ENCODE results near the gene COLEC12. TPM values are rescaled to one million over a fixed set of nuclear protein-coding genes. Genes with fewer than 3 reads are reported as not detected.

The COLEC12 gene
- polyA plus RNA-seq, 1 donor, result 19.1 TPM

GRCh38 chr18:390741-391478, 109.6 kb downstream of the COLEC12 start:
- Histone ChIP-seq H3K27me3 (ENCODE audit: control insufficient read depth, insufficient read depth, low read length) (no peaks in the 10 kb centered on the region), H3K27ac (ENCODE audit: low read length) (no peak overlapping the region), H3K4me1 (ENCODE audit: control insufficient read depth, insufficient read depth, low read length) (peaks cover 4% of the 10 kb centered on the region), H3K36me3 (ENCODE audit: control insufficient read depth, insufficient read depth, low read length) (no peaks in the 10 kb centered on the region), H3K9me3 (ENCODE audit: control insufficient read depth, low read depth, low read length) (no peaks in the 10 kb centered on the region), H3K4me3 (ENCODE audit: low read length) (no peak overlapping the region)
- no peak for DNase-seq
- WGBS (ENCODE audit: insufficient coverage, low lambda C conversion rate), result 100% methylated on average over 1 of the region's 13 CpGs

- Histone ChIP-seq H3K36me3 (ENCODE audit: control insufficient read depth, insufficient read depth, low read length) (no peaks in the 10 kb centered on the region), H3K4me3 (ENCODE audit: low read length) (no peak overlapping the region), H3K27me3 (ENCODE audit: control insufficient read depth, insufficient read depth, low read length) (no peaks in the 10 kb centered on the region), H3K9me3 (ENCODE audit: control insufficient read depth, low read depth, low read length) (no peaks in the 10 kb centered on the region), H3K27ac (ENCODE audit: low read length) (no peak overlapping the region), H3K4me1 (ENCODE audit: control insufficient read depth, insufficient read depth, low read length) (peaks cover 4% of the 10 kb centered on the region)
- no peak for DNase-seq
- WGBS (ENCODE audit: insufficient coverage, low lambda C conversion rate), result no CpG with 5 or more reads among the region's 7 CpGs
These were observed 110.7 kb downstream of the COLEC12 start for GRCh38 chr18:389658-390357.

- no peak for DNase-seq
- Histone ChIP-seq H3K4me3 (ENCODE audit: low read length) (no peak overlapping the region), H3K27ac (ENCODE audit: low read length) (no peak overlapping the region), H3K4me1 (ENCODE audit: control insufficient read depth, insufficient read depth, low read length) (peaks cover 4% of the 10 kb centered on the region), H3K27me3 (ENCODE audit: control insufficient read depth, insufficient read depth, low read length) (no peaks in the 10 kb centered on the region), H3K36me3 (ENCODE audit: control insufficient read depth, insufficient read depth, low read length) (no peaks in the 10 kb centered on the region), H3K9me3 (ENCODE audit: control insufficient read depth, low read depth, low read length) (no peaks in the 10 kb centered on the region)
- no CpG with 5 or more reads among the region's 5 CpGs for WGBS (ENCODE audit: insufficient coverage, low lambda C conversion rate)
These were observed 112.3 kb downstream of the COLEC12 start for GRCh38 chr18:388200-388599.

- H3K4me1 ChIP-seq (ENCODE audit: control insufficient read depth, insufficient read depth, low read length), result no peaks in the 10 kb centered on the region
- DNase-seq, result no peak
- WGBS (ENCODE audit: insufficient coverage, low lambda C conversion rate), result 60% methylated on average over 3 of the region's 6 CpGs
- no peak overlapping the region for H3K27ac ChIP-seq (ENCODE audit: low read length)
- no peaks in the 10 kb centered on the region for H3K36me3 ChIP-seq (ENCODE audit: control insufficient read depth, insufficient read depth, low read length)
- no peaks in the 10 kb centered on the region for H3K27me3 ChIP-seq (ENCODE audit: control insufficient read depth, insufficient read depth, low read length)
- H3K4me3 ChIP-seq (ENCODE audit: low read length), result no peak overlapping the region
- H3K9me3 ChIP-seq (ENCODE audit: control insufficient read depth, low read depth, low read length), result no peaks in the 10 kb centered on the region
These were observed 113.5 kb downstream of the COLEC12 start for GRCh38 chr18:386994-387393.

- no peaks in the 10 kb centered on the region for H3K9me3 ChIP-seq (ENCODE audit: control insufficient read depth, low read depth, low read length)
- no peak overlapping the region for H3K27ac ChIP-seq (ENCODE audit: low read length)
- no peak overlapping the region for H3K4me3 ChIP-seq (ENCODE audit: low read length)
- no peaks in the 10 kb centered on the region for H3K4me1 ChIP-seq (ENCODE audit: control insufficient read depth, insufficient read depth, low read length)
- 80% methylated on average over 1 of the region's 2 CpGs for WGBS (ENCODE audit: insufficient coverage, low lambda C conversion rate)
- no peaks in the 10 kb centered on the region for H3K27me3 ChIP-seq (ENCODE audit: control insufficient read depth, insufficient read depth, low read length)
- DNase-seq, result no peak
- no peaks in the 10 kb centered on the region for H3K36me3 ChIP-seq (ENCODE audit: control insufficient read depth, insufficient read depth, low read length)
These were observed 115.6 kb downstream of the COLEC12 start for GRCh38 chr18:384897-385296.

- 100% methylated on average over 1 of the region's 3 CpGs for WGBS (ENCODE audit: insufficient coverage, low lambda C conversion rate)
- Histone ChIP-seq H3K27ac (ENCODE audit: low read length) (no peak overlapping the region), H3K9me3 (ENCODE audit: control insufficient read depth, low read depth, low read length) (no peaks in the 10 kb centered on the region), H3K4me3 (ENCODE audit: low read length) (no peak overlapping the region), H3K36me3 (ENCODE audit: control insufficient read depth, insufficient read depth, low read length) (no peaks in the 10 kb centered on the region), H3K27me3 (ENCODE audit: control insufficient read depth, insufficient read depth, low read length) (no peaks in the 10 kb centered on the region), H3K4me1 (ENCODE audit: control insufficient read depth, insufficient read depth, low read length) (no peaks in the 10 kb centered on the region)
- DNase-seq, result no peak
These were observed 117.4 kb downstream of the COLEC12 start for GRCh38 chr18:383135-383534.

GRCh38 chr18:382423-382984, 118.0 kb downstream of the COLEC12 start:
- Histone ChIP-seq H3K36me3 (ENCODE audit: control insufficient read depth, insufficient read depth, low read length) (no peaks in the 10 kb centered on the region), H3K9me3 (ENCODE audit: control insufficient read depth, low read depth, low read length) (no peaks in the 10 kb centered on the region), H3K4me3 (ENCODE audit: low read length) (no peak overlapping the region), H3K27me3 (ENCODE audit: control insufficient read depth, insufficient read depth, low read length) (no peaks in the 10 kb centered on the region), H3K4me1 (ENCODE audit: control insufficient read depth, insufficient read depth, low read length) (no peaks in the 10 kb centered on the region), H3K27ac (ENCODE audit: low read length) (no peak overlapping the region)
- WGBS (ENCODE audit: insufficient coverage, low lambda C conversion rate), result no CpG with 5 or more reads among the region's 3 CpGs
- no peak for DNase-seq

- Histone ChIP-seq H3K27me3 (ENCODE audit: control insufficient read depth, insufficient read depth, low read length) (no peaks in the 10 kb centered on the region), H3K4me1 (ENCODE audit: control insufficient read depth, insufficient read depth, low read length) (peaks cover 5% of the 10 kb centered on the region), H3K36me3 (ENCODE audit: control insufficient read depth, insufficient read depth, low read length) (no peaks in the 10 kb centered on the region), H3K27ac (ENCODE audit: low read length) (no peak overlapping the region), H3K4me3 (ENCODE audit: low read length) (no peak overlapping the region), H3K9me3 (ENCODE audit: control insufficient read depth, low read depth, low read length) (no peaks in the 10 kb centered on the region)
- no peak for DNase-seq
- WGBS (ENCODE audit: insufficient coverage, low lambda C conversion rate), result 49% methylated on average over 4 of the region's 10 CpGs
These were observed 120.7 kb downstream of the COLEC12 start for GRCh38 chr18:379681-380330.

GRCh38 chr18:378079-378478, 122.4 kb downstream of the COLEC12 start:
- H3K27ac ChIP-seq (ENCODE audit: low read length), result no peak overlapping the region
- H3K36me3 ChIP-seq (ENCODE audit: control insufficient read depth, insufficient read depth, low read length), result no peaks in the 10 kb centered on the region
- no CpG with 5 or more reads among the region's 8 CpGs for WGBS (ENCODE audit: insufficient coverage, low lambda C conversion rate)

GRCh38 chr18:377088-377487, 123.4 kb downstream of the COLEC12 start:
- Histone ChIP-seq H3K27me3 (ENCODE audit: control insufficient read depth, insufficient read depth, low read length) (no peaks in the 10 kb centered on the region), H3K27ac (ENCODE audit: low read length) (no peak overlapping the region), H3K4me1 (ENCODE audit: control insufficient read depth, insufficient read depth, low read length) (peaks cover 5% of the 10 kb centered on the region), H3K4me3 (ENCODE audit: low read length) (no peak overlapping the region), H3K9me3 (ENCODE audit: control insufficient read depth, low read depth, low read length) (no peaks in the 10 kb centered on the region), H3K36me3 (ENCODE audit: control insufficient read depth, insufficient read depth, low read length) (no peaks in the 10 kb centered on the region)
- DNase-seq, result no peak
- WGBS (ENCODE audit: insufficient coverage, low lambda C conversion rate), result no CpG with 5 or more reads among the region's 10 CpGs

More at GRCh38 chr18:378079-378478, 122.4 kb downstream of the COLEC12 start:
- DNase-seq, result no peak
- Histone ChIP-seq H3K4me1 (ENCODE audit: control insufficient read depth, insufficient read depth, low read length) (peaks cover 5% of the 10 kb centered on the region), H3K4me3 (ENCODE audit: low read length) (no peak overlapping the region), H3K9me3 (ENCODE audit: control insufficient read depth, low read depth, low read length) (no peaks in the 10 kb centered on the region), H3K27me3 (ENCODE audit: control insufficient read depth, insufficient read depth, low read length) (no peaks in the 10 kb centered on the region)

Measured in large intestine (tissue), 3 donors.